HG03025 (cell line): ENCODE data around the gene STAT5B.

Experiments used
- ATAC-seq: cut with Tn5 transposase; IDR thresholded peaks from one replicate; pipeline ENCODE4 v1.9.1; 2021; ENCODE audit warnings: mild to moderate bottlenecking, moderate library complexity; ENCODE audit not compliant: unreplicated experiment, low FRiP score

Gene STAT5B

DNA sequence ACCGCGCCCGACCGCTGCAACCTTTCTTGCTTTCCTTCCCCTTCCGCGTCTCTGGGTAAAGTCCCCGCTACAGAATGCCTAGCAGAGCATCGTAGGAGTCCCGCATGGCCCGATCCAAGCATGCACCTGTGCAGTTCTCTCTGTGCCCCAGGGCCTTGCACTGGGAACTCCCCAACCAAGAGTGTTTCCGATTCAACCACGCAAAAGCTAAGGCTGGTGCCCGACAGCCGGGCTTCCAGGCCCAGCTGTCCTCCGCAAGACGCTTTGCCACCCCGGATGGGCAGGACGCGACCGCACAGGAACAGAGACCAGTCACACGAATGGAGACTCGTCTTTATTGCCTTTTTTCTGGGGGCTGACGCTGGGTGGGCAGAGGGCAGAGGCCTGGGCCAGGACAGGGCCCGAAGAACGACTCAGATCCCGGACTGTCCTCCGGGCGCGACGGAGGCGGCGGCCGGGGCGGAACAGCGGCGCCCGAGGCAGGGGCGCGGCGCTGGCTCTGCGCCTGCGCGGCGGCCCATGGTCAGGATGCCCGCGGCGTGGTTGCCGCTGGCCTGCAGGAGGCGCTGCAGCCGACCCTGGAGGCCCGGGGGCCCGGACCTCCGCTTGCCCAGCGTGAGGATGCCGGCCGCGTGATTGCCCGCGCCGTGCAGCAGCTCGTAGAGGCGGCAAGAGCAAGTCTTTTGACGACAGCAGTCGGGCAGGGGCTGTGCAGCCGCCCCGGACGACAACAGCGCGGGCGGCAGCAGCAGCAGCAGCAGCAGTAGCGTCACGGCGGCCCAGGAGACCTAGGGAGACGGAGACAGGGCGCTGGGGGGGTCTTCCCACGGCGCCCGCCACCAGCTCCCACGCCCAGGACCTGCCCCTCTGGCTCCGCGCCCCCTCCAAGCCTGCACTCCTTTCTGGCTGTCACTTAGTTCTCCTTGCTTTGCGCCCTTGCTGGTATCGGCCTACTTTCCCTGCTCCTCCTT lies 92.2 kb downstream of the STAT5B start:
- peak; percentile 64 for ATAC-seq

DNA sequence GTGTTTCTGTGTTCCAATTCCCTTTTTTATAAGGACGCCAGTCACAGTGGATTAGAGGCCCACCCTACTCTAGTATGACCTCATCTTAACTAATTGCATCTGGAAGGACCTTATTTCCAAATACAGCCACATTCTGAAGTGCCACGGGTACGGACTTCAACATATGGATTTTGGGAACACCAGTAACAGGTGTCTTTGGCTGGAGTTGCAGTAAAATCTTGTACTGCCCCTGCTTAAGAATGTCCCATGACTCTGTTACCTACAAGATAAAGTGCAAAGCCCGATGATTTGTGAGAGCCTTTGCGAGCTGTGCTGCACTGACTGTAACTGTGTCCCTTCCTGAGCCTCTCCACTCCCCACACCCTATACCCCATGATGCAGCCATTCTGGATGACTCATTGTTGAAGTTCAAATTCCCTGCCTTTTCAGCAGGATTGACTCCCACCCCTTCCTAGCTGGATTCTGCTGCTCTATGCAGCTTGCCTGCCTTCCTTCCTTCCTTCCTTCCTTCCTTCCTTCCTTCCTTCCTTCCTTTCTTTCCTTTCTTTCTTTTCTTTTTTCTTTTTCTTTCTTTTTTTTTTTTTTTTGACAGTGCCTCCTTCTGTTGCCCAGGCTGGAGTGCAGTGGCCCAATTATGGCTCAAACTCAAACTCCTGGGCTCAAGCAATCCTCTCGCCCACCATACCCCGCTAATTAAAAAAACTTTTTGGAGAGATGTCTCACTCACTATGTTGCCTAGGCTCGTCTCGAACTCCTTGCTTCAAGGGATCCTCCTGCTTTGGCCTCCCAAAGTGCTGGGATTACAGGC lies 93.1 kb downstream of the STAT5B start:
- ATAC-seq, result no peak

- no peak for ATAC-seq
Observed at GRCh38 chr17:42181851-42182207, 94.4 kb downstream of the STAT5B start.

- no peak for ATAC-seq
Observed at GRCh38 chr17:42180922-42181850, 95.0 kb downstream of the STAT5B start, which contains the start of gene KCNH4. KCNH4 (minus strand) TSS chr17:42181142; CDS start chr17:42180945, 197 bp downstream.

- ATAC-seq, result no peak
Observed at GRCh38 chr17:42180411-42180921, 95.7 kb downstream of the STAT5B start.

- ATAC-seq, result no peak
Observed at GRCh38 chr17:42179911-42180410, 96.2 kb downstream of the STAT5B start.

DNA sequence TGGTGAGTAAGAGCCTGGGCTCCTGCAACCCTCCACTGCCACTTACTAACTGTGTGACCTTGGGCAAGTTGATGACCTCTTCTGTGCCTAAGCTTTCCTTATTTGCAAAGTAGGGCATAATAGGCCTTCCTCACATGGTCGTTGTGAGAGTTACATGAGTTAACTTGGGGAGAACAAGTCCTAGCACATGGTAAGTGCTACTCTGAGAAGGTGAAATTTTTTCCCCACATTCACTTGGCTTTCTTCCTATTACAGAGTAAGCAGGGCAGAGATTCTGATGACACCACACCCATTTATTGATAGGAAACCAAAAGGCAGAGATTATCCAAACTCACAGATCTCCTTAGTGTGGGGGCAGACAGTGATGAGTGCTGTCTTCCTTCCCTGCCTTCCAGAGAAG lies 96.9 kb downstream of the STAT5B start:
- no peak for ATAC-seq

DNA sequence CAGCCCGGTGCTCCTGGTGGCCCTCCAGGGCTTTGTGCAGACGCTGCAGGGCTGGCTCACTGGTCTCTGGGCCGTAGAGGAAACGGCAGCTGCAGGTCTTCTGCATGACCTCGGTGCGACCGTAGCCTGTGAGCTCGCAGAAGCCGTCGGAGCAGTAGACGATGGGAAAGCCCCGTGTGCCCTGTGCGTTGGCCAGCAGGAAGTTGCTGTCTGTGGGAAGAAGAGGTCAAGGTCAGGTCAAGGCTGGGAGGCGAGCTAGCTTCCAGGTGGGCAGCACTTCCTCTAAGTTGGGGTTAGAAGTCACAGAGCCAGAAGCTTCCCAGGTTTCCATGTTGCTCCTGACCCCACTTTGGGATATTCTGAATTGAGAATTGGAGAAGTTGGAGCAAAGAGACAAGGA lies 97.4 kb downstream of the STAT5B start:
- ATAC-seq, result no peak

GRCh38 chr17:42177684-42178083 lies 98.5 kb downstream of the STAT5B start:
- ATAC-seq, result no peak

DNA sequence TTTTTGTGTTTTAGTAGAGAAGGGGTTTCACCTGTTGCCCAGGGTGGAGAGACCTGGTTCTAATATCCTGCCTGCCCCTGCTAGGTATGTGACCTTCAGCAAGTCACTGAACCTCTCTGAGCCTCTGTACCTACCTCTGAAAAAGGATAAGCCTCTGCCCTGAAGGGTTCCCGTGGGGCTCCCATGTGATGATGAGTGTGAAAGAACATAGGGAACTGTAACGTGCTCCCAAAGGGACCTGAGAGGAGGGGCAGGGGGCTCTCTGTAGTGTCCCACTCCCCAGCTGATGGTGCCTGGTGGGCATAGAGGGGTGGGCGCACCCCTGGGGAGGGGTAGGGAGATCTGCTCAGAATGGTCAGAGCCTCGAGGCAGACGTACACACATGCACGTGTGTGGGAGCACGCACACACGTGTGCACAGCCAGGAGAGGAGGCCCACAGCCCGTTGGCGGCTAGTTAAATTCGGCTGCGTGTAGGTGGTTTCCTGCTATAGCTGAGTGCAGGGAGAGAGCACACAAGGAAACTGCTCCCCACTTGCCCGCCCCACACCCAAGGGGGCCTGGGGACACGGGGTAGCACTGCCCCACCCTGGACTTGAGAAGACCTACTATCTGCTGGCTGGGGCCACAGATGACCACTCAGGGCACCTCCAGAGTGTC lies 101.9 kb downstream of the STAT5B start:
- ATAC-seq, result no peak

- no peak for ATAC-seq
Observed at GRCh38 chr17:42171831-42172230, 104.4 kb downstream of the STAT5B start.

DNA sequence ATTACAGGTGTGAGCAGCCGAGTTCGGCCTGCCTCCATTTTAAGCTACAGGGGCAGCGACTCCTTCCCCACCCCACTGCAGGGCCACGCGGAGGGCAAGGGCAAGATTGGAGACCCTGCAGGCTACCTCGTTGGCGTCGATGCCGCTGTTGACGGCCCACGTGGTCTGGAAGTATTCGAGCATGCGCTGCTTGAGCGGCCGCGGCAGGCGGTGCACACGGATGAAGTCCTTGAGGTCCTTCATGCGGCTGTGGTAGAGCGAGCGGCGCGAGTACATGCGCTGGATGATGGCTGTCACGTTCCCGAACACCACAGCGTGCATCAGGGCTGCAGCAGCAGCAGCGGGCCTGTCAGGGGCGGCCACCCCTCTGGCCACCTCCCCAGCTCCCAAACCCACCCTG lies 106.8 kb downstream of the STAT5B start:
- ATAC-seq, result no peak

DNA sequence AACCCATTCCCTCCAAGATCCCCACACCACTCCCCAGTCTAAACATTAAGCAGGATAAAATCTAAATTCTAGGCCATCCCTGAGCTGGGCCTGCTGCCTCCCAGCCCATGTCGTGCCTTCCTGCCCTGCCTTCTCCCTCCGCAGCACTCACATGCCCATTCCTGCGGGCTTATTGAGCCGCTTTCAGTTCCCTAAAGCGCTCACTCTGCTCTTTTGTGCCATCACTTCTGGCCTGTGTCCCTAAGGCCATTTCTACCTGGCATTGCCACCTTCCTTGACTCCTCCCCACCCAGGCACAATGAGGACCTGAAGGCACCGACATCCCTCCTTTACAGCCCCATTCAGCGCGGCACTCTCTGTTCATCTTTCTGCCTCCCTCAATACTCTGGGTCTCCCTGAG lies 108.4 kb downstream of the STAT5B start:
- ATAC-seq, result no peak

GRCh38 chr17:42166196-42166763 lies 109.9 kb downstream of the STAT5B start:
- ATAC-seq, result no peak

GRCh38 chr17:42165751-42166150 lies 110.4 kb downstream of the STAT5B start:
- ATAC-seq, result no peak

- no peak for ATAC-seq
Observed at GRCh38 chr17:42163696-42164407, 112.3 kb downstream of the STAT5B start.

DNA sequence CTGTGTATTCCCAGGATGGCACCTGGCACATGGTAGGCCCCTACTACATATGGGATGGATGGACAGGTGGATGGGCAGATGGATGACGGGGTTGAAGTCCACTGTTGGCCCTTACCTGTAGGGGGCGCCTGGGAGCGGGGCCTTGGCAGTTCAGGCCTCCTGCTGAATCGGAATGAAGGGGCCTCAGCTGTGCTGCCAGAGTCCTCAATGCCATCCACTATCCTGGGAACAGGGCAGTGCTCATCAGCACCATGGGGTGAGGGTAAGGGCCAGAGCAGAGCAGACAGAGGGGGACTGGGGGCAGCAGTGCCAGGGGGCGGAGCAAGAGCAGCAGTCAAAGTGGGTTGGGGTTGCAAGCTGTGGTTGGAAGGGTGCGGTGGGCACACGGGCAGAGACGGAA lies 113.1 kb downstream of the STAT5B start:
- ATAC-seq, result no peak

- ATAC-seq, result no peak
Observed at GRCh38 chr17:42160531-42160910, 115.7 kb downstream of the STAT5B start.
